ENCODE results near the gene TDRD9. TPM values are rescaled to one million over a fixed set of nuclear protein-coding genes. Genes with fewer than 3 reads are reported as not detected.
A peak's percentile ranks its signal among the peaks of the same experiment; 100 is the strongest.

The TDRD9 gene
- total and polyA plus RNA-seq, 5 experiments from 2014 or later = 0.22 to 1.1 (median 0.74) TPM

GRCh38 chr14:103896578-103896977, 31.7 kb upstream of the TDRD9 start:
- DNase-seq (no peak), ATAC-seq (no peak)
- POLR2A ChIA-PET = no interaction called here
- Mint-ChIP-seq H3K36me3 (no peaks in the 10 kb centered on the region), H3K4me1 (peaks cover 0 to 6% (median 4%) of the 10 kb centered on the region in 4 donors), H3K9me3 (no peaks in the 10 kb centered on the region), H3K27me3 (no peaks in the 10 kb centered on the region), H3K4me3 (no peak overlapping the region), H3K27ac (peak overlapping the region in 1 of 10 donors; percentile 13)

GRCh38 chr14:103897075-103897947, 30.9 kb upstream of the TDRD9 start:
- no peaks in the 10 kb centered on the region for H3K27me3 Mint-ChIP-seq
- DNase-seq (no peak), ATAC-seq (no peak)
- H3K27ac Mint-ChIP-seq = no peak overlapping the region
- H3K9me3 Mint-ChIP-seq = no peaks in the 10 kb centered on the region
- peaks cover 0 to 6% (median 4%) of the 10 kb centered on the region in 4 donors for H3K4me1 Mint-ChIP-seq
- no peak overlapping the region for H3K4me3 Mint-ChIP-seq
- no peaks in the 10 kb centered on the region for H3K36me3 Mint-ChIP-seq
- POLR2A ChIA-PET = no interaction called here

- POLR2A ChIA-PET = no interaction called here
- H3K9me3 Mint-ChIP-seq = no peaks in the 10 kb centered on the region
- DNase-seq (no peak), ATAC-seq (no peak)
- H3K36me3 Mint-ChIP-seq = no peaks in the 10 kb centered on the region
- H3K4me1 Mint-ChIP-seq = peaks cover 0 to 6% (median 4%) of the 10 kb centered on the region in 4 donors
- peak overlapping the region in 1 of 10 donors; percentile 8 for H3K4me3 Mint-ChIP-seq
- peak overlapping the region in 1 of 10 donors; percentile 29 for H3K27ac Mint-ChIP-seq
- H3K27me3 Mint-ChIP-seq = no peaks in the 10 kb centered on the region
Observed at GRCh38 chr14:103898204-103898603, 30.1 kb upstream of the TDRD9 start.

- Mint-ChIP-seq H3K36me3 (no peaks in the 10 kb centered on the region), H3K4me3 (no peak overlapping the region), H3K4me1 (peaks cover 0 to 6% (median 4%) of the 10 kb centered on the region in 4 donors), H3K27me3 (peaks cover 0 to 3% (median 0%) of the 10 kb centered on the region in 5 donors), H3K9me3 (no peaks in the 10 kb centered on the region), H3K27ac (no peak overlapping the region)
- ATAC-seq (no peak), DNase-seq (no peak)
- POLR2A ChIA-PET = no interaction called here
Observed at GRCh38 chr14:103898711-103899110, 29.5 kb upstream of the TDRD9 start.

- ATAC-seq (no peak), DNase-seq (no peak)
- H3K36me3 Mint-ChIP-seq = no peaks in the 10 kb centered on the region
- peaks cover 0 to 6% (median 4%) of the 10 kb centered on the region in 4 donors for H3K4me1 Mint-ChIP-seq
- peaks cover 0 to 3% (median 2%) of the 10 kb centered on the region in 5 donors for H3K27me3 Mint-ChIP-seq
- no peak overlapping the region for H3K4me3 Mint-ChIP-seq
- H3K9me3 Mint-ChIP-seq = no peaks in the 10 kb centered on the region
- no peak overlapping the region for H3K27ac Mint-ChIP-seq
- POLR2A ChIA-PET = no interaction called here
Observed at GRCh38 chr14:103899316-103899715, 28.9 kb upstream of the TDRD9 start.

- Mint-ChIP-seq H3K9me3 (no peaks in the 10 kb centered on the region), H3K4me3 (no peak overlapping the region), H3K27me3 (peaks cover 0 to 4% (median 3%) of the 10 kb centered on the region in 5 donors), H3K27ac (peak overlapping the region in 1 of 10 donors; percentile 41), H3K36me3 (no peaks in the 10 kb centered on the region), H3K4me1 (peaks cover 0 to 6% (median 4%) of the 10 kb centered on the region in 4 donors)
- POLR2A ChIA-PET = no interaction called here
- DNase-seq = no peak
- no peak for ATAC-seq
Observed at GRCh38 chr14:103899833-103900232, 28.4 kb upstream of the TDRD9 start.

GRCh38 chr14:103904493-103905107, 23.7 kb upstream of the TDRD9 start:
- ATAC-seq (no peak), DNase-seq (no peak)
- H3K27ac Mint-ChIP-seq = peak overlapping the region in 2 of 10 donors; percentile 14 to 27
- H3K4me3 Mint-ChIP-seq = no peak overlapping the region
- H3K9me3 Mint-ChIP-seq = no peaks in the 10 kb centered on the region
- peaks cover 6 to 25% (median 22%) of the 10 kb centered on the region in 4 donors for H3K4me1 Mint-ChIP-seq
- no peaks in the 10 kb centered on the region for H3K36me3 Mint-ChIP-seq
- POLR2A ChIA-PET = no interaction called here
- H3K27me3 Mint-ChIP-seq = peaks cover 0 to 4% (median 3%) of the 10 kb centered on the region in 5 donors

GRCh38 chr14:103905842-103906456, 22.3 kb upstream of the TDRD9 start:
- H3K9me3 Mint-ChIP-seq = no peaks in the 10 kb centered on the region
- H3K4me3 Mint-ChIP-seq = peak overlapping the region in 6 of 10 donors; percentile 30 to 55 (median 39)
- no peaks in the 10 kb centered on the region for H3K36me3 Mint-ChIP-seq
- peaks cover 0 to 4% (median 3%) of the 10 kb centered on the region in 5 donors for H3K27me3 Mint-ChIP-seq
- DNase-seq = peak in 6 of 10 donors; percentile 23 to 33 (median 28)
- peak in 1 of 2 donors; percentile 38 for ATAC-seq
- peaks cover 7 to 34% (median 30%) of the 10 kb centered on the region in 4 donors for H3K4me1 Mint-ChIP-seq
- H3K27ac Mint-ChIP-seq = peak overlapping the region in 8 of 10 donors; percentile 35 to 86 (median 64)
- POLR2A ChIA-PET = no interaction called here

- Mint-ChIP-seq H3K27ac (peak overlapping the region; percentile 28 to 94 (median 84)), H3K4me3 (peak overlapping the region in 6 of 10 donors; percentile 2 to 77 (median 27)), H3K4me1 (peaks cover 6 to 31% (median 29%) of the 10 kb centered on the region in 4 donors), H3K9me3 (no peaks in the 10 kb centered on the region), H3K27me3 (peaks cover 0 to 3% (median 1%) of the 10 kb centered on the region in 5 donors), H3K36me3 (peaks cover 0 to 20% (median under 1%) of the 10 kb centered on the region in 3 donors)
- DNase-seq = peak in 8 of 10 donors; percentile 12 to 76 (median 38)
- peak; percentile 82 to 88 for ATAC-seq
- POLR2A ChIA-PET = interaction anchor here (0.7 to 1.3 kb wide), 4 partner anchors 12 to 99 kb away, joined by 3 to 4 read pairs (median 3); a partner anchor contains a TSS
Observed at GRCh38 chr14:103908580-103908979, 19.7 kb upstream of the TDRD9 start.

GRCh38 chr14:103909531-103910261, 18.6 kb upstream of the TDRD9 start:
- POLR2A ChIA-PET = interaction anchor here (1.0 to 1.2 kb wide), 3 partner anchors 37 to 101 kb away, joined by 3 to 6 read pairs (median 3); no protein-coding TSS in a partner anchor
- Mint-ChIP-seq H3K27ac (peak overlapping the region; percentile 44 to 94 (median 88)), H3K9me3 (no peaks in the 10 kb centered on the region), H3K27me3 (peaks cover 0 to 1% (median 0%) of the 10 kb centered on the region in 5 donors), H3K4me3 (peak overlapping the region; percentile 60 to 85 (median 79)), H3K36me3 (peaks cover 0 to 32% (median 4%) of the 10 kb centered on the region in 3 donors), H3K4me1 (peaks cover 6 to 31% (median 29%) of the 10 kb centered on the region in 4 donors)
- DNase-seq (no peak), ATAC-seq (no peak)

- peak; percentile 77 to 80 for ATAC-seq
- DNase-seq = peak; percentile 59 to 85 (median 72)
- peak overlapping the region; percentile 60 to 85 (median 79) for H3K4me3 Mint-ChIP-seq
- H3K27me3 Mint-ChIP-seq = no peaks in the 10 kb centered on the region
- H3K36me3 Mint-ChIP-seq = peaks cover 0 to 39% (median 4%) of the 10 kb centered on the region in 3 donors
- H3K4me1 Mint-ChIP-seq = peaks cover 6 to 31% (median 30%) of the 10 kb centered on the region in 4 donors
- peak overlapping the region; percentile 44 to 94 (median 88) for H3K27ac Mint-ChIP-seq
- H3K9me3 Mint-ChIP-seq = no peaks in the 10 kb centered on the region
- POLR2A ChIA-PET = interaction anchor here (1.0 to 1.2 kb wide), 3 partner anchors 9 to 102 kb away, joined by 3 to 6 read pairs (median 5); no protein-coding TSS in a partner anchor
Observed at GRCh38 chr14:103910262-103910935, 17.9 kb upstream of the TDRD9 start.
